IMR-90 (cell line): Measurements from ENCODE around the gene MDM4. TPM values are rescaled to one million over a fixed set of nuclear protein-coding genes. Genes with fewer than 3 reads are reported as not detected.

Experiments used
- ATAC-seq: fragments of 200-7000 bp; cut with Tn5 transposase; 2 replicates; pipeline ENCODE4 v1.9.1; 2020; ENCODE audit warnings: low read depth, mild to moderate bottlenecking, moderate library complexity
- BruUV-seq: library from RNA; stranded (reverse); fragments of 400-500 nt; replicated peaks from 2 replicates; lab custom pipeline; 2021; lab: Mats Ljungman, UMichigan
- CTCF ChIA-PET: fragments of 300-600 bp; formaldehyde crosslinking; extraction: SDS; loops from one replicate; lab custom pipeline; 2021; ENCODE audit warnings: antibody characterized with exemption; lab: Yijun Ruan, JAX
- POLR2A ChIA-PET: fragments of 300-600 bp; sonication (Branson Sonifier 250); formaldehyde crosslinking; loops from one replicate; lab custom pipeline; 2022; ENCODE audit warnings: antibody characterized with exemption; ENCODE audit not compliant: unreplicated experiment; lab: Charles Lee
- DNase-seq: peaks from one replicate; pipeline ENCODE4 v3.0.0; 2013
- H2AFZ ChIP-seq: replicated peaks from 2 replicates; pipeline ENCODE3; 2013; ENCODE audit warnings: low read length, mild to moderate bottlenecking; ENCODE audit not compliant: poor library complexity
- H2AK5ac ChIP-seq: 2 replicates; pipeline ENCODE4 v1.6.1; 2013; ENCODE audit warnings: low read depth, low read length, inconsistent platforms
- H2AK9ac ChIP-seq: replicated peaks from 2 replicates; pipeline ENCODE3; 2013; ENCODE audit warnings: mild to moderate bottlenecking, low read depth, low read length, moderate library complexity; ENCODE audit not compliant: poor library complexity
- H2BK120ac ChIP-seq: 2 replicates; pipeline ENCODE4 v1.6.1; 2013; ENCODE audit warnings: low read depth, low read length, inconsistent platforms
- H2BK15ac ChIP-seq: 3 replicates; pipeline ENCODE4 v1.6.1; 2013; ENCODE audit warnings: low read depth, low read length, inconsistent platforms
- H2BK20ac ChIP-seq: 2 replicates; pipeline ENCODE4 v1.6.1; 2013; ENCODE audit warnings: low read depth, mild to moderate bottlenecking, inconsistent platforms, low read length, moderate library complexity
- H2BK5ac ChIP-seq: 2 replicates; pipeline ENCODE4 v1.6.1; 2013; ENCODE audit warnings: mild to moderate bottlenecking, low read depth, low read length, inconsistent platforms; ENCODE audit not compliant: poor library complexity, severe bottlenecking
- H3K14ac ChIP-seq: replicated peaks from 2 replicates; pipeline ENCODE4 v1.6.1; 2013; ENCODE audit warnings: low read depth, low read length, inconsistent platforms
- H3K18ac ChIP-seq: 2 replicates; pipeline ENCODE4 v1.6.1; 2013; ENCODE audit warnings: low read depth, low read length, control low read depth
- H3K23ac ChIP-seq: 2 replicates; pipeline ENCODE4 v1.6.1; 2013; ENCODE audit warnings: low read depth, low read length, inconsistent platforms
- H3K27ac ChIP-seq: 2 replicates; pipeline ENCODE4 v1.5.1; 2013; ENCODE audit warnings: mild to moderate bottlenecking, control low read depth, low read length; ENCODE audit not compliant: insufficient read depth
- H3K27me3 ChIP-seq: 2 replicates; pipeline ENCODE4 v1.6.1; 2013; ENCODE audit warnings: low read length; ENCODE audit not compliant: control insufficient read depth, insufficient read depth
- H3K36me3 ChIP-seq: 2 replicates; pipeline ENCODE4 v1.6.1; 2013; ENCODE audit warnings: low read length, mixed read lengths; ENCODE audit not compliant: control insufficient read depth, insufficient read depth
- H3K4ac ChIP-seq: 2 replicates; pipeline ENCODE4 v1.6.1; 2013; ENCODE audit warnings: low read depth, low read length, inconsistent platforms
- H3K4me1 ChIP-seq: 2 replicates; pipeline ENCODE4 v1.6.1; 2013; ENCODE audit warnings: low read length, mixed read lengths; ENCODE audit not compliant: control insufficient read depth, insufficient read depth
- H3K4me2 ChIP-seq: 2 replicates; pipeline ENCODE4 v1.6.1; 2013; ENCODE audit warnings: low read depth, mild to moderate bottlenecking, control low read depth, low read length, moderate library complexity
- H3K4me3 ChIP-seq: 2 replicates; pipeline ENCODE4 v1.5.1; 2013; ENCODE audit warnings: low read depth, mild to moderate bottlenecking, control low read depth, low read length, moderate library complexity; ENCODE audit not compliant: insufficient read depth
- H3K56ac ChIP-seq: 2 replicates; pipeline ENCODE4 v1.6.1; 2013; ENCODE audit warnings: low read length, inconsistent platforms; ENCODE audit not compliant: insufficient read depth; ENCODE audit errors: extremely low read depth
- H3K79me1 ChIP-seq, 2 experiments: 2 replicates each; pipeline ENCODE4 v1.6.1; 2013; ENCODE audit warnings: low read length in 2 of 2, inconsistent platforms in 1 of 2, low read depth in 1 of 2
- H3K9ac ChIP-seq: 2 replicates; pipeline ENCODE4 v1.6.1; 2013; ENCODE audit warnings: low read depth, low read length, control low read depth
- H3K9me1 ChIP-seq: 2 replicates; pipeline ENCODE4 v1.6.1; 2013; ENCODE audit warnings: low read length, inconsistent platforms; ENCODE audit not compliant: insufficient read depth
- H3K9me3 ChIP-seq: 2 replicates; pipeline ENCODE4 v1.6.1; 2013; ENCODE audit warnings: low read length; ENCODE audit not compliant: control insufficient read depth, insufficient read depth
- H4K20me1 ChIP-seq: 2 replicates; pipeline ENCODE4 v1.6.1; 2013; ENCODE audit warnings: low read length, inconsistent platforms; ENCODE audit not compliant: insufficient read depth
- H4K5ac ChIP-seq: 2 replicates; pipeline ENCODE4 v1.6.1; 2013; ENCODE audit warnings: mild to moderate bottlenecking, low read depth, low read length, control low read depth
- H4K8ac ChIP-seq, 2 experiments: 2 replicates each; pipeline ENCODE4 v1.6.1; 2013; ENCODE audit warnings: low read depth in 2 of 2, low read length in 2 of 2, control low read depth in 1 of 2, inconsistent platforms in 1 of 2
- H4K91ac ChIP-seq: 2 replicates; pipeline ENCODE4 v1.6.1; 2013; ENCODE audit warnings: low read depth, low read length, inconsistent platforms; ENCODE audit not compliant: insufficient read depth
- BHLHE40 ChIP-seq: fragments of 150-350 bp; IDR thresholded peaks from 2 replicates; pipeline ENCODE4 v1.6.1; 2016; ENCODE audit warnings: mild to moderate bottlenecking, low read depth, low read length
- RFX5 ChIP-seq: IDR thresholded peaks from 2 replicates; pipeline ENCODE4 v1.8.0; 2012; ENCODE audit warnings: low read depth, mild to moderate bottlenecking, low read length, moderate library complexity
- WGBS, 2 experiments: methylation state at CpG; one replicate each; pipeline versions ENCODE4 v1.1.5 to v1.1.7; 2013; ENCODE audit warnings: missing lambda C conversion rate in 2 of 2; ENCODE audit not compliant: insufficient read length in 1 of 2; ENCODE audit errors: extremely low coverage in 2 of 2; 5-methylcytosine and 5-hydroxymethylcytosine counted together
- dilution Hi-C: fragments of 300-500 bp; cut with HindIII; formaldehyde crosslinking; loops from one replicate; pipeline ENCODE4 v1.14.3; 2018; ENCODE audit warnings: low sequenced_read_pairs; ENCODE audit not compliant: unreplicated experiment
- in situ Hi-C: fragments of 300-500 bp; cut with MboI; formaldehyde crosslinking; loops from 3 replicates; pipeline ENCODE4 v1.14.3; 2019; ENCODE audit warnings: low sequenced_read_pairs, inconsistent platforms, mixed read lengths
- intact Hi-C: fragments of 100-400 bp; cut with micrococcal nuclease; formaldehyde crosslinking; loops from 2 replicates; pipeline ENCODE4 v1.10.0; 2022
- polyA plus RNA-seq, 3 experiments: library from polyadenylated mRNA; depleted of rRNA; stranded (reverse); fragments of >200 nt; gene quantifications; 2 replicates each; pipeline ENCODE4 v1.2.3, GENCODE V29; 2012; ENCODE audit warnings: low replicate concordance in 1 of 3
- total RNA-seq: library from RNA; depleted of rRNA; stranded (reverse); fragments of >200 nt; gene quantifications from 2 replicates; pipeline ENCODE4 v1.2.3, GENCODE V29; 2012

Gene MDM4
- total and polyA plus RNA-seq, 2 of the 4 experiments (the other 2 are of a cell fraction): 7.4 to 20.1 TPM

- Histone ChIP-seq H2BK120ac (no peak overlapping the region), H3K4me1 (no peaks in the 10 kb centered on the region), H4K20me1 (no peaks in the 10 kb centered on the region), H3K9me1 (no peaks in the 10 kb centered on the region), H3K27ac (no peak overlapping the region), H2AFZ (no peak overlapping the region), H2BK15ac (no peak overlapping the region), H2AK9ac (no peak overlapping the region), H3K4me2 (no peak overlapping the region), H2AK5ac (no peak overlapping the region), H3K14ac (no peak overlapping the region), H3K18ac (no peak overlapping the region), H3K9me3 (no peaks in the 10 kb centered on the region), H3K4ac (no peak overlapping the region), H4K5ac (no peak overlapping the region), H3K27me3 (peaks cover 10% of the 10 kb centered on the region), H2BK20ac (no peak overlapping the region), H3K36me3 (no peaks in the 10 kb centered on the region), H4K8ac (no peak overlapping the region), H3K9ac (no peak overlapping the region), H4K91ac (no peak overlapping the region), H3K79me1 (no peaks in the 10 kb centered on the region), H2BK5ac (no peak overlapping the region), H3K4me3 (no peak overlapping the region), H3K23ac (no peak overlapping the region), H3K56ac (no peak overlapping the region)
- DNase-seq: peak; percentile 63
- ATAC-seq: no peak
- no TSS peak for BruUV-seq
- intact Hi-C loops: no loop called here
- POLR2A ChIA-PET: no interaction called here
- TF ChIP-seq BHLHE40 (peak; percentile 21; the same call in 1 of the 2 replicates), RFX5 (no peak)
- CTCF ChIA-PET: interaction anchor here (4.8 kb wide), 1 partner anchor 234 kb away, joined by 19 read pairs; no protein-coding TSS in a partner anchor
- in situ Hi-C loops: no loop called here
- dilution Hi-C loops: no loop called here
- 0% methylated on average over 1 of the region's 8 CpGs; no CpG with 5 or more reads in 1 of the 2 experiments for WGBS, 2 experiments
Measured at GRCh38 chr1:204572923-204573922, 57.0 kb downstream of the MDM4 start.
